AML-193 (cell line): ENCODE measurements around the gene CCND1.
A peak's percentile ranks its signal among the peaks of the same experiment; 100 is the strongest.

Experiments
- DNase-seq, 2 experiments: peaks; one replicate each; lab custom pipeline; 2025; lab: John Stamatoyannopoulos, UW

The CCND1 gene

GRCh38 chr11:69641681-69642548 lies 959 bp downstream of the CCND1 start:
- DNase-seq: no peak

- DNase-seq: no peak
Observed at GRCh38 chr11:69642549-69642912, 1.6 kb downstream of the CCND1 start.

- DNase-seq: peak; percentile 40 to 48
Observed at GRCh38 chr11:69642913-69643632, 2.1 kb downstream of the CCND1 start.

- DNase-seq: no peak
Observed at GRCh38 chr11:69643646-69644045, 2.7 kb downstream of the CCND1 start.

GRCh38 chr11:69644071-69644961 lies 3.4 kb downstream of the CCND1 start:
- no peak for DNase-seq

- no peak for DNase-seq
Observed at GRCh38 chr11:69644962-69645675, 4.2 kb downstream of the CCND1 start.

GRCh38 chr11:69645801-69646492 lies 5.0 kb downstream of the CCND1 start:
- no peak for DNase-seq

GRCh38 chr11:69646493-69647389 lies 5.8 kb downstream of the CCND1 start:
- DNase-seq: no peak

- no peak for DNase-seq
Observed at GRCh38 chr11:69647390-69647748, 6.4 kb downstream of the CCND1 start.

GRCh38 chr11:69647761-69648497 lies 7.0 kb downstream of the CCND1 start:
- DNase-seq: no peak

- DNase-seq: no peak
Observed at GRCh38 chr11:69648679-69649575, 8.0 kb downstream of the CCND1 start.

GRCh38 chr11:69649576-69649900 lies 8.6 kb downstream of the CCND1 start:
- no peak for DNase-seq

GRCh38 chr11:69650081-69650831 lies 9.3 kb downstream of the CCND1 start:
- DNase-seq: no peak

GRCh38 chr11:69650832-69651344 lies 9.9 kb downstream of the CCND1 start:
- DNase-seq: no peak

GRCh38 chr11:69651834-69652620 lies 11.1 kb downstream of the CCND1 start:
- DNase-seq: no peak

GRCh38 chr11:69652999-69653398 lies 12.0 kb downstream of the CCND1 start:
- DNase-seq: no peak
